ENCODE results near the gene TJAP1. TPM values are rescaled to one million over a fixed set of nuclear protein-coding genes. Genes with fewer than 3 reads are reported as not detected.
A peak's percentile ranks its signal among the peaks of the same experiment; 100 is the strongest.

Gene TJAP1
- total RNA-seq, 1 donor from 2014 or later = 31.2 TPM

DNA sequence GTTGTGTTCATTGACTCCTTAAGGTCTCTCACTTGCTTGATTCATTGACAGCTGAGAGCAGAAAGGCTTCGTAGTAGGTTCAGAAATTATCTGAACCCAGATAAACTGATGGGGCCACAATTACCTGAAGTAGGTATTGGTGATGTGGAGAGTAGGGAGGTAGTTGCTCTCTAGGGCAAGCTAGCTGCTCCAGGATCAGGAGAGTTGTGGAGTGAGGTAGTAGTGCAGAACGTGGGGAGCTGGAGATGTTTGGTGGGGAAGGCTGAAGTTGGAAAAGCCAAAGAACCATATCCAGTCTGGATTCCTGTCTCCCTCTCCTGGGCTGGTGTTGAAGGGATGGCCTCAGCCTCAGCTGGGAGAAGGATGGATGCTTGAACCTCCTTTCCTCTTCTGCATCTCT lies 15.9 kb downstream of the TJAP1 start:
- H3K27ac ChIP-seq = no peak overlapping the region
- H3K36me3 ChIP-seq = peaks cover 7% of the 10 kb centered on the region
- no peaks in the 10 kb centered on the region for H3K27me3 ChIP-seq
- H3K9me3 ChIP-seq = no peaks in the 10 kb centered on the region
- no peak for ATAC-seq
- TF ChIP-seq, protein P1, sequence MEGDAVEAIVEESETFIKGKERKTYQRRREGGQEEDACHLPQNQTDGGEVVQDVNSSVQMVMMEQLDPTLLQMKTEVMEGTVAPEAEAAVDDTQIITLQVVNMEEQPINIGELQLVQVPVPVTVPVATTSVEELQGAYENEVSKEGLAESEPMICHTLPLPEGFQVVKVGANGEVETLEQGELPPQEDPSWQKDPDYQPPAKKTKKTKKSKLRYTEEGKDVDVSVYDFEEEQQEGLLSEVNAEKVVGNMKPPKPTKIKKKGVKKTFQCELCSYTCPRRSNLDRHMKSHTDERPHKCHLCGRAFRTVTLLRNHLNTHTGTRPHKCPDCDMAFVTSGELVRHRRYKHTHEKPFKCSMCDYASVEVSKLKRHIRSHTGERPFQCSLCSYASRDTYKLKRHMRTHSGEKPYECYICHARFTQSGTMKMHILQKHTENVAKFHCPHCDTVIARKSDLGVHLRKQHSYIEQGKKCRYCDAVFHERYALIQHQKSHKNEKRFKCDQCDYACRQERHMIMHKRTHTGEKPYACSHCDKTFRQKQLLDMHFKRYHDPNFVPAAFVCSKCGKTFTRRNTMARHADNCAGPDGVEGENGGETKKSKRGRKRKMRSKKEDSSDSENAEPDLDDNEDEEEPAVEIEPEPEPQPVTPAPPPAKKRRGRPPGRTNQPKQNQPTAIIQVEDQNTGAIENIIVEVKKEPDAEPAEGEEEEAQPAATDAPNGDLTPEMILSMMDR (IDR thresholded peaks at IDR 0.05) = no peak
- intact Hi-C loops (cut with DNase I) = no loop called here
- H3K4me3 ChIP-seq = no peak overlapping the region
- peaks cover 25% of the 10 kb centered on the region for H3K4me1 ChIP-seq
- no peak for DNase-seq

DNA sequence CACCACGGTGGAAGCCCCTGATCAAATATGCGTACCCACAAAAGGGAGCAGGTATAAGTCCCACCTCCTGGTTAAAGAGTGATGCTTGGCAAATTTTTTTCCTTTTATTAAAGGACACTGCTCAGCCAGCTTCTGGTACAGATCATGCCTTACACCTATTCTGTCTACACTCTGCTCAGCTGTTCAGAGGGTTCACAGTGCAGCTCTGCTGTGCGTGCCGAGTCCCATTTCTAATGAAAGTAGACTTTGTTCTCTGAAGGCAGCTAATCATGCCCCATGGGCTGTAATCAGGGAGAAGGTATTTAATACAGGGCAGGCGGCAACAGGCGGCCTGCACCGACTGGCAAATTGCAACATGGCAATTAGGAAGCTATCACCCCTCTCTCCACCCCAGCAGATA lies 16.5 kb downstream of the TJAP1 start:
- no peak for ATAC-seq
- intact Hi-C loops (cut with DNase I) = no loop called here
- H3K4me3 ChIP-seq = no peak overlapping the region
- TF ChIP-seq, protein P1 (IDR thresholded peaks at IDR 0.05) = no peak
- DNase-seq = no peak
- H3K36me3 ChIP-seq = peaks cover 13% of the 10 kb centered on the region
- H3K27ac ChIP-seq = no peak overlapping the region
- peaks cover 25% of the 10 kb centered on the region for H3K4me1 ChIP-seq
- no peaks in the 10 kb centered on the region for H3K9me3 ChIP-seq
- no peaks in the 10 kb centered on the region for H3K27me3 ChIP-seq

DNA sequence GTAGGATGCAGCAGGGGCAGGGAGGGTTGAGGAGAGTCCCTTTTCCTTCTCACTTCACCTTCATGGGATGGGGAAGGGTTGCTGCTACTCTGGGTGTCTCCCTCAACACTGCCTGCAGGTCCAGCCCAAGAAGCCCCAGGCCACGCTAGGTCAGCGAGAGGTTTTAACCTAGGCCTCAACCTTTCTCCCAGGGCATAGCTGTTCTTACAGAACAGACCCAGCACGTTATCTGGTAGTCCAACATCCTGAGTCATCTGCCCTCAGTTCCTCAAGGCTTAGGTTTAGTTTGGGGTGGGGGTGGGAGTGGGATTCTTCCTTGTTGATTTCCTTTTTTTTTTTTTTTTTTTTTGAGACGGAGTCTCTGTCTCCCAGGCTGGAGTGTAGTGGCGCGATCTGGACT lies 17.0 kb downstream of the TJAP1 start:
- Histone ChIP-seq H3K4me3 (no peak overlapping the region), H3K27me3 (no peaks in the 10 kb centered on the region), H3K9me3 (no peaks in the 10 kb centered on the region), H3K27ac (no peak overlapping the region), H3K4me1 (peaks cover 25% of the 10 kb centered on the region), H3K36me3 (peaks cover 18% of the 10 kb centered on the region)
- ATAC-seq (no peak), DNase-seq (no peak)
- TF ChIP-seq, protein P1 (IDR thresholded peaks at IDR 0.05) = no peak
- intact Hi-C loops (cut with DNase I) = no loop called here

DNA sequence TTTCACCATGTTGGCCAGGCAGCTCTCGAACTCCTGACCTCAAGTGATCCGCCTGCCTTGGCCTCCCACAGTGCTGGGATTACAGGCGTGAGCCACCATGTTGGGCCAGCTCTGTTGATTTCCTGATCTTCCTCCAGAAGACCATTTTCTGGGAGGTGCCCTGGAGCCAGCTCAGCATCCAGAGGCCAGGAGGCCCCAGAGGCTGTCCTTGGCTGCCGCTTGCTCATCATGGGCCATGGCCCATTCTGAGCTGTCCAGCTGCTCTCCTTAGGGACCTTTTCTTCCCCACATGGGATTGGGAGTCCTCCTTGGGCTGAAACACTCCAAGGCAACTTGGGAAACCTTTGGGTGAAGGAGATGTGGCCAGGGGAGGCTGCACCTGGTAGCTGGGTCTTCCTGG lies 17.4 kb downstream of the TJAP1 start:
- intact Hi-C loops (cut with DNase I) = no loop called here
- Histone ChIP-seq H3K36me3 (peaks cover 23% of the 10 kb centered on the region), H3K27ac (no peak overlapping the region), H3K27me3 (no peaks in the 10 kb centered on the region), H3K4me3 (no peak overlapping the region), H3K9me3 (no peaks in the 10 kb centered on the region), H3K4me1 (peaks cover 25% of the 10 kb centered on the region)
- TF ChIP-seq, protein P1 (IDR thresholded peaks at IDR 0.05) = no peak
- no peak for DNase-seq
- ATAC-seq = no peak

DNA sequence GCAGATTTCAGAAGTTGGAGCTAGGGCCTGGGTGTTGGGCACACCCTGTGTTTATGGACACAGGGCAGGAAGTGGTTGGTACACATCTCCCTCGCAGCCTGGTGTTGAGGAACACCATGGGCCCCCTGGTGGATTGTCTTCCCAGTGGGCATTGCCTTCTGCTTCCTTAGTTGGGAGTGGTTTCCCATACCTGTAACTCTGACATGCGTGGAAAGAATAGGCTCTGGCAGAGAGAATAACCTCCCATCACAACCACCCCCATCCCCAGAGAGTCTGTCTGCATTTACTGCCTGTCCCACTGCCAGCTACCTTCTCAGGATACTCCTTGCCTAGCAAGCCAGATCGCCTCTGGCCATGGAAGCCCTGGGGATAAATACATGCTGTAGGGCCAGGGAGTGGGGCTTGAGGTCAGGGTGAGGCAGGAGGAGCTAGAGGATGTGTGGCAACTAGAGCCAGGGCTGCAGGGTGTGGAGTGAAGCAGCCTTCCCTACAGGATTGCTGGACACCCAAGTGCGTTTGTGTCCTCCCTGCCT lies 18.1 kb downstream of the TJAP1 start:
- Histone ChIP-seq H3K36me3 (peaks cover 30% of the 10 kb centered on the region), H3K4me3 (no peak overlapping the region), H3K4me1 (peaks cover 25% of the 10 kb centered on the region), H3K9me3 (no peaks in the 10 kb centered on the region), H3K27me3 (no peaks in the 10 kb centered on the region), H3K27ac (no peak overlapping the region)
- TF ChIP-seq, protein P1 (IDR thresholded peaks at IDR 0.05) = no peak
- DNase-seq = no peak
- peak; percentile 42 for ATAC-seq
- intact Hi-C loops (cut with DNase I) = no loop called here

Measured in upper lobe of right lung (tissue), 1 donor.